Muscle of leg (tissue), 16 donors: ENCODE data around the gene ADAM8. TPM values are rescaled to one million over a fixed set of nuclear protein-coding genes. Genes with fewer than 3 reads are reported as not detected.
"Not testable (repeated sequence)": the region's sequence is repeated elsewhere in the genome, so short reads cannot be mapped to it uniquely, and the experiment has no call there.

Experiments used
- DNase-seq: peaks from one replicate; pipeline ENCODE4 v3.0.0; 2013
- H3K27ac ChIP-seq: one replicate; pipeline ENCODE4 v1.5.1; 2013; ENCODE audit warnings: mild to moderate bottlenecking, low read length, control low read depth
- H3K27me3 ChIP-seq: one replicate; pipeline ENCODE4 v1.6.1; 2013; ENCODE audit warnings: low read length; ENCODE audit not compliant: control insufficient read depth, insufficient read depth
- H3K36me3 ChIP-seq: one replicate; pipeline ENCODE4 v1.6.1; 2013; ENCODE audit warnings: low read length; ENCODE audit not compliant: control insufficient read depth, insufficient read depth
- H3K4me1 ChIP-seq: one replicate; pipeline ENCODE4 v1.6.1; 2013; ENCODE audit warnings: low read length; ENCODE audit not compliant: control insufficient read depth, insufficient read depth
- H3K4me3 ChIP-seq: one replicate; pipeline ENCODE4 v1.5.1; 2013; ENCODE audit warnings: low read length, control low read depth
- H3K9me3 ChIP-seq: replicated peaks from 2 replicates; pipeline ENCODE4 v1.6.1; 2013; ENCODE audit warnings: low read depth, low read length; ENCODE audit not compliant: control insufficient read depth
- WGBS: methylation state at CpG from one replicate; pipeline ENCODE4 v1.1.5; 2013; ENCODE audit warnings: missing lambda C conversion rate; ENCODE audit not compliant: insufficient coverage; 5-methylcytosine and 5-hydroxymethylcytosine counted together
- long read RNA-seq, 11 donors: transcript quantifications; one replicate each; lab custom pipeline, GENCODE V29; 2026
- polyA plus RNA-seq, 8 donors: library from polyadenylated mRNA; unstranded; fragments of 120-200 nt; gene quantifications; one replicate each; pipeline versions ENCODE4 v1.2.1 to v1.2.3, GENCODE V29; 2013; ENCODE audit warnings: inconsistent platforms in 1 of 8, low replicate concordance in 1 of 8; ENCODE audit not compliant: insufficient read length in 8 of 8, insufficient read depth in 1 of 8
- total RNA-seq: library from RNA; stranded (reverse); fragments of 120-200 nt; gene quantifications from one replicate; pipeline ENCODE4 v1.2.4, GENCODE V29; 2013

The ADAM8 gene
- total RNA-seq (1.4 TPM), polyA plus RNA-seq (1 to 10 TPM; 1.4 to 3.0 (median 2.0) TPM)
- long read RNA-seq, donor 1: 0 reads
- long read RNA-seq, donor 2: 0 reads
- long read RNA-seq, donor 3, partial matches to known transcripts: 0 of 1 reads
- long read RNA-seq, donor 3, other reads (novel, unspliced or antisense): 0 of 1 reads
- long read RNA-seq, donor 4: 0 reads
- long read RNA-seq, donor 5: 0 reads
- long read RNA-seq, donor 6: 0 reads
- long read RNA-seq, donor 7: 0 reads
- long read RNA-seq, donor 8: 0 reads
- long read RNA-seq, donor 9: 0 reads
- long read RNA-seq, donor 10: 0 reads
- long read RNA-seq, donor 11: 0 reads

- Histone ChIP-seq H3K4me3 (no peak within 1 kb of the TSS), H3K4me1 (peaks cover 6% of the 10 kb centered on the region), H3K27ac (no peak within 1 kb of the TSS), H3K27me3 (peaks cover 39% of the 10 kb centered on the region), H3K9me3 (no peaks in the 10 kb centered on the region), H3K36me3 (peaks cover 23% of the 10 kb centered on the region)
- no peak for DNase-seq
- under 1% methylated on average over 48 of the region's 63 CpGs for WGBS
Observed at GRCh38 chr10:133276435-133277201, at the start of gene ADAM8. Gene ADAM8, minus strand, starts transcription at chr10:133276868. Its CDS starts 51 bp downstream, at chr10:133276817.

DNA sequence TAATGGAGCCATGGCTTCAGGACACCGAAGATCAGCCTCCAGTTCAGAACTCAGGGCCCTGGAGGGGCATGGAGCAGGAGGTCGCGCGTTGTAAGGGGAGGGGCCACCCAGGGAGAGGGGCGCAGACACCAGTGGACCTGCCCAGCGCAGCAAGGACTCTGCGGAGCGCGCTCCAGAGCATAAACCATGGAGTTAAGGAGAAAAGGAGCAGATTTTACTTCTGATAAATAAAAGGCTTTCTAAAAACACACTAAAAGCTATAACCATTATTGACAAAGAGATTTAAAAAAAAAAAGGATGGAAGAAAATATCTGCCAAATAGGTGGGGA lies 49.5 kb upstream of the ADAM8 start:
- H3K4me1 ChIP-seq: peaks cover 27% of the 10 kb centered on the region
- no peak overlapping the region for H3K27ac ChIP-seq
- peaks cover 65% of the 10 kb centered on the region for H3K27me3 ChIP-seq
- H3K36me3 ChIP-seq: no peaks in the 10 kb centered on the region
- DNase-seq: no peak
- no peak overlapping the region for H3K4me3 ChIP-seq
- WGBS: 0% methylated on average over 1 of the region's 9 CpGs
- H3K9me3 ChIP-seq: no peaks in the 10 kb centered on the region

- H3K27me3 ChIP-seq: peaks cover 62% of the 10 kb centered on the region
- no peak for DNase-seq
- WGBS: under 1% methylated on average over 89 of the region's 91 CpGs
- no peak overlapping the region for H3K27ac ChIP-seq
- peak overlapping the region; percentile 13 for H3K4me3 ChIP-seq
- H3K9me3 ChIP-seq: no peaks in the 10 kb centered on the region
- H3K4me1 ChIP-seq: peaks cover 27% of the 10 kb centered on the region
- H3K36me3 ChIP-seq: no peaks in the 10 kb centered on the region
Observed at GRCh38 chr10:133325440-133326222, 49.0 kb upstream of the ADAM8 start.

- Histone ChIP-seq H3K27ac (no peak overlapping the region), H3K4me1 (peaks cover 26% of the 10 kb centered on the region), H3K4me3 (no peak overlapping the region), H3K9me3 (no peaks in the 10 kb centered on the region), H3K36me3 (no peaks in the 10 kb centered on the region), H3K27me3 (peaks cover 57% of the 10 kb centered on the region)
- WGBS: 15% methylated on average over 20 of the region's 20 CpGs
- DNase-seq: no peak
Observed at GRCh38 chr10:133324857-133325260, 48.2 kb upstream of the ADAM8 start.

- H3K4me3 ChIP-seq: no peak overlapping the region
- H3K27ac ChIP-seq: no peak overlapping the region
- H3K27me3 ChIP-seq: peaks cover 56% of the 10 kb centered on the region
- H3K4me1 ChIP-seq: peaks cover 21% of the 10 kb centered on the region
- no peaks in the 10 kb centered on the region for H3K36me3 ChIP-seq
- H3K9me3 ChIP-seq: no peaks in the 10 kb centered on the region
- peak; percentile 41 for DNase-seq
- WGBS: 14% methylated on average over 3 of the region's 13 CpGs
Observed at GRCh38 chr10:133324198-133324792, 47.6 kb upstream of the ADAM8 start.

- DNase-seq, H3K4me3 ChIP-seq, H3K9me3 ChIP-seq, H3K36me3 ChIP-seq, H3K27ac ChIP-seq: not testable (repeated sequence)
- Histone ChIP-seq H3K27me3 (peaks cover 45% of the 10 kb centered on the region), H3K4me1 (peaks cover 22% of the 10 kb centered on the region)
- WGBS: 80% methylated on average over 1 of the region's 14 CpGs
Observed at GRCh38 chr10:133322064-133322709, 45.5 kb upstream of the ADAM8 start.

DNA sequence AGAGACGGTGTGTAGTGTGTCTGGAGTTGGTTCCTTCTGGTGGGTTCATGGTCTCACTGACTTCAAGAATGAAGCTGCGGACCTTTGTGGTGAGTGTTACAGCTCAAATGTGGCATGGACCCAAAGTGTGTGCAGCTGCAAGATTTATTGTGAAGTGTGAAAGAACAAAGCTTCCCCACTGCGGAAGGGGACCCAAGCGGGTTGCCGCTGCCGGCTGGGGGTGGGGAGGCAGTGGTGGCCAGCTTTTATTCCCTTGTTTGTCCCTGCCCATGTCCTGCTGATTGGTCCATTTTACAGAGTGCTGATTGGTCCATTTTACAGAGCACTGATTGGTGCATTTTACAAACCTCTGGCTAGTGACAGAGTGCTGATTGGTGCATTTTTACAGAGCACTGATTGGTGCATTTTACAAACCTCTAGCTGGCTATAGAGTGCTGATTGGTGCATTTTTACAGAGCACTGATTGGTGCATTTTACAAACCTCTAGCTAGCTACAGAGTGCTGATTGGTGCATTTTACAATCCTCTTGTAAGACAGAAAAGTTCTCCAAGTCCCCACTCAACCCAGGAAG lies 44.3 kb upstream of the ADAM8 start:
- not testable (repeated sequence) for H3K9me3 ChIP-seq, H3K27ac ChIP-seq, H3K36me3 ChIP-seq, H3K4me3 ChIP-seq, DNase-seq
- WGBS: 100% methylated on average over 2 of the region's 6 CpGs
- peaks cover 32% of the 10 kb centered on the region for H3K27me3 ChIP-seq
- peaks cover 19% of the 10 kb centered on the region for H3K4me1 ChIP-seq

GRCh38 chr10:133318494-133319127 lies 41.9 kb upstream of the ADAM8 start:
- no peak for DNase-seq
- H3K27me3 ChIP-seq: peaks cover 21% of the 10 kb centered on the region
- no peak overlapping the region for H3K27ac ChIP-seq
- WGBS: 9% methylated on average over 46 of the region's 51 CpGs
- H3K9me3 ChIP-seq: no peaks in the 10 kb centered on the region
- peaks cover 6% of the 10 kb centered on the region for H3K4me1 ChIP-seq
- no peaks in the 10 kb centered on the region for H3K36me3 ChIP-seq
- peak overlapping the region; percentile 21 for H3K4me3 ChIP-seq

GRCh38 chr10:133316732-133317131 lies 40.1 kb upstream of the ADAM8 start:
- peaks cover 6% of the 10 kb centered on the region for H3K4me1 ChIP-seq
- WGBS: no CpG with 5 or more reads among the region's 7 CpGs
- no peaks in the 10 kb centered on the region for H3K9me3 ChIP-seq
- no peak overlapping the region for H3K27ac ChIP-seq
- H3K27me3 ChIP-seq: peaks cover 16% of the 10 kb centered on the region
- no peak for DNase-seq
- H3K4me3 ChIP-seq: no peak overlapping the region
- peaks cover 10% of the 10 kb centered on the region for H3K36me3 ChIP-seq
